Pancreas (tissue), 10 donors: Measurements from ENCODE around the gene STAT3. TPM values are rescaled to one million over a fixed set of nuclear protein-coding genes. Genes with fewer than 3 reads are reported as not detected.
"Not testable (repeated sequence)": the region's sequence is repeated elsewhere in the genome, so short reads cannot be mapped to it uniquely, and the experiment has no call there.

ENCODE experiments used
- ATAC-seq, 4 donors: fragments of 200-7000 bp; cut with Tn5 transposase; one replicate each; pipeline versions ENCODE4 v1.8.0 to v1.9.1; 2020; ENCODE audit warnings: mild to moderate bottlenecking in 4 of 4, moderate library complexity in 4 of 4
- DNase-seq, 6 donors: peaks; one replicate each; pipeline ENCODE4 v3.0.0-alpha.2; 2020
- FAIRE-seq: peaks from 2 replicates; lab custom pipeline; 2012; peaks lifted over from hg19 to GRCh38; lab: Jason Lieb, UNC
- H3K27ac ChIP-seq, 4 donors: fragments of 200-600 bp; sonication (generic); 1 replicate in 3 of 4; 2 replicates in 1 of 4; pipeline versions ENCODE4 v1.5.0 to v1.8.0; 2020
- H3K27me3 ChIP-seq, 4 donors: fragments of 200-600 bp; one replicate each; pipeline ENCODE4 v1.8.0; 2021
- H3K36me3 ChIP-seq, 3 donors: fragments of 200-600 bp; sonication (generic) in 1 of 3; one replicate each; pipeline versions ENCODE4 v1.5.0 to v1.8.0; 2020 to 2021
- H3K4me1 ChIP-seq, 3 donors: fragments of 200-600 bp; one replicate each; pipeline ENCODE4 v1.8.0; 2021
- H3K4me3 ChIP-seq, 4 donors: fragments of 200-600 bp; sonication (generic) in 2 of 4; one replicate each; pipeline versions ENCODE4 v1.5.0 to v1.8.0; 2020 to 2021
- H3K9me3 ChIP-seq, 4 donors: fragments of 200-600 bp; one replicate each; pipeline ENCODE4 v1.8.0; 2021
- CTCF ChIP-seq, 4 donors: fragments of 200-600 bp; sonication (generic) in 3 of 4; IDR thresholded peaks; one replicate each; pipeline versions ENCODE4 v1.5.0 to v1.8.0; 2021; ENCODE audit warnings: antibody characterized with exemption in 4 of 4
- WGBS, 2 donors: extraction: QIAGEN DNeasy Blood & Tissue Kit; methylation state at CpG; one replicate each; pipeline ENCODE4 v1.1.7; 2013; 5-methylcytosine and 5-hydroxymethylcytosine counted together
- intact Hi-C, 3 donors: fragments of 100-400 bp; cut with DNase I; formaldehyde crosslinking; loops; one replicate each; pipeline versions ENCODE4 v1.11.1 to v1.14.2; 2022
- polyA plus RNA-seq, 2 donors: library from polyadenylated mRNA; stranded (reverse); fragments of 200-250 nt; gene quantifications; one replicate each; pipeline ENCODE4 v1.2.3, GENCODE V29; 2013
- total RNA-seq, 6 donors: library from RNA; stranded (reverse); fragmentation: NEBNext Ultra II Directional in 4 of 6; extraction: Animal tissue kit (Norgen Biotek cat#: 25700) in 4 of 6; gene quantifications; one replicate each; pipeline versions ENCODE4 v1.2.1 to v1.2.4, GENCODE V29; 2021 to 2023
- donor health status: healthy with polysubstance abuse.
- donor health status: DM: no; HTN: no; CAD: no; lungs with moderate emphysema.
- donor health status: DM: no; HTN: no; CAD: no.
- donor health status: control.
- donor health status: control.
- donor health status: Bipolar disorder and iron deficiency.
- donor health status: DM: yes; HTN: yes; CAD: no.
- donor health status: DM: no; HTN: no; CAD: no.
- donor health status: DM: no; HTN: no; CAD: no.
- donor health status: DM: yes; HTN: yes; CAD: no.

STAT3 gene
- total and polyA plus RNA-seq, 8 donors: 37.9 to 127 (median 70.6) TPM

GRCh38 chr17:42266918-42267766 lies 121.1 kb downstream of the STAT3 start:
- ATAC-seq (peak in 1 of 4 donors; percentile 45), FAIRE-seq (no peak), DNase-seq (no peak)

GRCh38 chr17:42266462-42266861 lies 121.8 kb downstream of the STAT3 start:
- ATAC-seq: no peak
- no peak for DNase-seq
- Histone ChIP-seq H3K4me1 (no peaks in the 10 kb centered on the region), H3K27ac (no peak overlapping the region), H3K9me3 (no peaks in the 10 kb centered on the region), H3K4me3 (no peak overlapping the region), H3K36me3 (no peaks in the 10 kb centered on the region), H3K27me3 (no peaks in the 10 kb centered on the region)
- intact Hi-C loops: no loop called here
- TF ChIP-seq CTCF (IDR thresholded peaks at IDR 0.05): no peak
- FAIRE-seq: no peak
- WGBS, 2 donors: 87 to 96% methylated on average over 2 of the region's 2 CpGs

More at GRCh38 chr17:42266918-42267766, 121.1 kb downstream of the STAT3 start:
- Histone ChIP-seq H3K27me3 (no peaks in the 10 kb centered on the region), H3K4me1 (no peaks in the 10 kb centered on the region), H3K27ac (no peak overlapping the region), H3K4me3 (no peak overlapping the region), H3K36me3 (no peaks in the 10 kb centered on the region), H3K9me3 (no peaks in the 10 kb centered on the region)
- intact Hi-C loops: no loop called here
- 76 to 79% methylated on average over 9 of the region's 9 CpGs for WGBS, 2 donors
- TF ChIP-seq CTCF (IDR thresholded peaks at IDR 0.05): no peak

- ATAC-seq, H3K27ac ChIP-seq, H3K4me1 ChIP-seq, DNase-seq, H3K4me3 ChIP-seq, H3K9me3 ChIP-seq, H3K27me3 ChIP-seq, H3K36me3 ChIP-seq, FAIRE-seq, intact Hi-C loops: not testable (repeated sequence)
- 93% methylated on average over 2 of the region's 4 CpGs; no CpG with 5 or more reads in 1 of the 2 donors for WGBS, 2 donors
Observed at GRCh38 chr17:42264366-42264765, 123.9 kb downstream of the STAT3 start.

Other genes starting within 250 kb of the STAT3 start
- 10 to 100 TPM; 25.9 to 53.1 (median 42.0) TPM for gene RAB5C, start 233.5 kb downstream of the STAT3 start, total RNA-seq
- 10 to 100 TPM; 42.6 to 61.8 TPM for gene RAB5C, start 233.5 kb downstream of the STAT3 start, polyA plus RNA-seq
- under 1 TPM in 5 of 6 donors, not detected in 1; 0.03 to 0.09 (median 0.06) TPM for gene KCNH4, start 207.3 kb downstream of the STAT3 start, total RNA-seq
- under 1 TPM; 0.11 to 0.14 TPM for gene KCNH4, start 207.3 kb downstream of the STAT3 start, polyA plus RNA-seq
- gene HCRT, start 203.0 kb downstream of the STAT3 start, total RNA-seq: not detected
- not detected for gene HCRT, start 203.0 kb downstream of the STAT3 start, polyA plus RNA-seq
- 10 to 100 TPM; 14.8 to 20.9 (median 17.1) TPM for gene GHDC, start 193.9 kb downstream of the STAT3 start, total RNA-seq
- 10 to 100 TPM; 19.4 to 21.6 TPM for gene GHDC, start 193.9 kb downstream of the STAT3 start, polyA plus RNA-seq
- 10 to 100 TPM; 22.6 to 27.5 (median 24.2) TPM for gene STAT5B, start 112.1 kb downstream of the STAT3 start, total RNA-seq
- 10 to 100 TPM; 17.9 to 24.3 TPM for gene STAT5B, start 112.1 kb downstream of the STAT3 start, polyA plus RNA-seq
- 10 to 100 TPM; 13.1 to 19.8 (median 15.4) TPM for gene STAT5A, start 99.9 kb downstream of the STAT3 start, total RNA-seq
- gene STAT5A, start 99.9 kb downstream of the STAT3 start, polyA plus RNA-seq: 10 to 100 TPM; 10.5 to 12.6 TPM
- gene CAVIN1, start 34.8 kb upstream of the STAT3 start, total RNA-seq: 10 to 100 TPM; 11.5 to 42.6 (median 19.6) TPM
- 10 to 100 TPM; 25.2 to 32.9 TPM for gene CAVIN1, start 34.8 kb upstream of the STAT3 start, polyA plus RNA-seq
- gene ATP6V0A1, start 70.4 kb upstream of the STAT3 start, total RNA-seq: 10 to 100 TPM; 22.8 to 51.3 (median 28.6) TPM
- 10 to 100 TPM; 37.2 to 55.9 TPM for gene ATP6V0A1, start 70.4 kb upstream of the STAT3 start, polyA plus RNA-seq
- 10 to 100 TPM; 17.6 to 33.8 (median 25.6) TPM for gene NAGLU, start 147.8 kb upstream of the STAT3 start, total RNA-seq
- 10 to 100 TPM; 51.6 to 52.6 TPM for gene NAGLU, start 147.8 kb upstream of the STAT3 start, polyA plus RNA-seq
- gene HSD17B1, start 164.5 kb upstream of the STAT3 start, total RNA-seq: 1 to 10 TPM in 2 of 6 donors, under 1 TPM in 4; 0.32 to 1.3 (median 0.74) TPM
- gene HSD17B1, start 164.5 kb upstream of the STAT3 start, polyA plus RNA-seq: 1 to 10 TPM; 3.5 TPM
- gene COASY, start 173.7 kb upstream of the STAT3 start, total RNA-seq: 10 to 100 TPM; 32.3 to 63.5 (median 52.3) TPM
- 100 to 1,000 TPM; 135 to 152 TPM for gene COASY, start 173.7 kb upstream of the STAT3 start, polyA plus RNA-seq
- 10 to 100 TPM; 18.6 to 26.7 (median 22.9) TPM for gene MLX, start 178.7 kb upstream of the STAT3 start, total RNA-seq
- gene MLX, start 178.7 kb upstream of the STAT3 start, polyA plus RNA-seq: 10 to 100 TPM; 31.9 to 44.5 TPM
- 1 to 10 TPM; 1.0 to 2.7 (median 2.0) TPM for gene PSMC3IP, start 189.3 kb upstream of the STAT3 start, total RNA-seq
- gene PSMC3IP, start 189.3 kb upstream of the STAT3 start, polyA plus RNA-seq: 1 to 10 TPM; 3.9 to 7.0 TPM
- 10 to 100 TPM; 39.3 to 78.0 (median 47.0) TPM for gene RETREG3, start 220.9 kb upstream of the STAT3 start, total RNA-seq
- gene RETREG3, start 220.9 kb upstream of the STAT3 start, polyA plus RNA-seq: 10 to 100 TPM; 28.8 to 35.5 TPM
- gene TUBG1, start 221.2 kb upstream of the STAT3 start, total RNA-seq: 10 to 100 TPM; 10.5 to 79.9 (median 22.2) TPM
- gene TUBG1, start 221.2 kb upstream of the STAT3 start, polyA plus RNA-seq: 10 to 100 TPM; 23.5 to 29.1 TPM